NCI-H1694 treated with DMSO at 0.1 percent for 48 hours (cell line): ENCODE data around the gene ERCC6L2.

Experiments used
- DNase-seq: peaks from one replicate; lab custom pipeline; 2025; lab: John Stamatoyannopoulos, UW

Gene ERCC6L2

DNA sequence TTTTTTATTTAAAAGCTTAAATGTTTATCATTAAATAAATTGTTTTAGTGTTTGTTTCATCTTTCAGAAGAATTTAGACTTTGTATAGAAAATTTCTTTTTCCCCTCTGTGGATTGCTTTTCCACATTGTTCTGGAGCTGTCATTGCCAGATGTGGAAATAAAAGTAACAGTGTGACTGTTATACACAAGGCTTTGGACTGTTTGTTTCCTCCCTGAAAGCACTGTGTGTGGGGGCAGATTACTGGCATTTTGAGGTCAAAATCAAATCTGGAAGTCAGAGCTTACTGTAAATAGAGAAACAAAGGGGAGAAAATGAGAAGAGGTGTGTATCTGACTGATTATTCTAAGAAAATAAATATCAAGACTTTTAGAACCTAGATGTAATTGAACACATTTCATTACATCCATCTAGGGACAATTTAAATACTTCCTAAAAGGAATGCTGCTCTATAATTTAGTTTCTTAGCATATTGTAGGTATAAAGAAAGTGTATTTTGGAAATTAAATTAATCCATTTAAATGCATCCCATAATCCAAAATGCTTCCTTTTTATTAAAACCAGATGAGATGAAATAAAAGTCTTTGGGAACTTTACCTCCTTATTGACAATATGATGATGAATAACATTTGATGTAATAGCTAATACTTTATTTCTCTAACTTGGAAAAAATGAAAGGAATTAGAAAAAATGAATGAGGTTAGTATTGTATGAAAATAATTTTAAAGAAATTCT is 51.9 kb downstream of the ERCC6L2 start:
- no peak for DNase-seq

DNA sequence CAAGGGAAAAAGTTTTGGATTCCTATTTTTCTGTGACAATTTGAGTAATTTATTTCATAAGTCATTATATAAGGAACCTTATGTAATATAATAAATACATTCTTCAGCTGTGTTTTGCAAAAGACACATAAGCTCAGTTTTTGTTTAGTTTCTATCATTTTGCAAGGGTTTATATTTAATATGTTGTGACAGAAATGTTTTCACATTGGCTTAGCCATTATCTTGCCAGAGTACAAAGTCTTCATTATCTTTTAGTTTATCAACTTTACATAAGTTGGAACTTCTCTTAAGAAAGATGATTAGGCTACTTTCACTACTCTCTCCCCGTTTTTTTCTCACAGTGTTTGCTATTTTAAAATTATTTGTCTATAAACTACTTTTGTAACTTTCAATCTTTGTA is 54.8 kb downstream of the ERCC6L2 start:
- no peak for DNase-seq

DNA sequence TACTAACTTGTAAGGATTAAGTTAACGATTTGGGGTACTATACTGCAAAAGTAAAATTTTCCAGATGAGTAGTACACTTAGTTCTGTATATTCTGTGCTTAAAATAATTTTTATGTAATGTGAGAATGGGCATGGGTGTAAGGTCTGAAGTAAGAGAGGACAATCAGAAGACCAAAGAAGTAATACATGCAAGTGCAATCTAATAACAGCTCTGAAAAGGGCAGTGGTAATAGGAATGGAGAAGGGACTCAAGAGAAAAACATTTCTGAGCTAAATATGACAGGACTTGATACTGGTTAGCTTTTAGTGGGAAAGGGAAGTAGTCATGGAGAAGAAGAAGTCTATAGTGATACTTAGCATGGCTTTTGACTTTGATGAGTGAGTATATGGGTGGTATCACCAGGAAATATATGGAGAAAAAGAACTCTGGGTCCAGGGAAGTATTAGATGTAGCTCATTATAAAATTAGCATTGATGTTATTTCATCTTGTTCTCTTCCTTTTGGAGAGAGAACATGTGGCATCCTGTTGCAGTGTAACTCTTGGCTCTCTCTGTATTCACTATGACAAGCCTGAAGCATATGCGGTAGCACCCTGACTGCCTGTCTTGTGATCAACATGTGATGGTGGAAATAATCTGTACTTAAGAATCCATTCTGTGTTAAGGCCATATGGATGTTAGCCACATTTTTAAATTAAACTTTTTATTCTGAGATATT is 60.5 kb downstream of the ERCC6L2 start:
- no peak for DNase-seq

DNA sequence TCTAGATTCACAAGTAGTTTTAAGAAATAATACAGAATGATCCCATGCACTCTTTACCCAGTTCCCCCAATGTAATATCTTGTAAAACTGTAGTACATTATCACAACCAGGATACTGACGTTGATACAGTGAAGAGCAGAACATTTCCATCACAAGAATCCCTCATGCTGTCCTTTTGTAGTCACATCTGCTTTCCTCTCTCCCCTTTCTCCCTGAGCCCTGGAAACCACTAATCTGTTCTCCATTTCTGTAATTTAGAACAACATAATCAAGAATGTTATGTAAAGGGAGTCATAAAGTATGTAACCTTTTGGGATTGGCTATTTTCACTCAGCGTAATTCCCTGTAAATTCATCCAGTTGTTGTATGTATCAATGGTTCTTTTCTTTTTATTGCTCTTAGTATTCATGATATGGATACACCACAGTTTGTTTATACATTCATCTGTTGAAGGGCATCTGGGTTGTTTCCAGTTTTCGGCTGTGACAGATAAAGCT is 61.1 kb downstream of the ERCC6L2 start:
- DNase-seq: no peak

DNA sequence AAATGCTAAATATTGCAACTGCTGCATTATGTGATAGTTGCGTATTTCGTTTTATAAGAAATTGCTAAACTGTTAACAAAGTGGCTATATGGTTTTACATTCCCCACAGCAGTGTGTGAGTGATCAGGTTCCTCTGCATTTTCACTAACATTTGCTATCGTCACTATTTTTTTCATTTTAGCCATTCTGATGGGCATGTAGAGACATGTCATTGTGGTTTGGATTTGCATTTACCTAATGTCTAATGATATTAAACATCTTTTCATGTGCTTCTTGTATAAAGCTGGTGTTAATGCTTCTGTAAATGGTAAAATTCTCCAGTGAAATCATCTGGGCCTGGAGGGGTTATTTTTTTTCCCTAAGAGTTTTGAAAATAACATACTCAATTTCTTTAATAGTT is 61.6 kb downstream of the ERCC6L2 start:
- peak; percentile 32 for DNase-seq

DNA sequence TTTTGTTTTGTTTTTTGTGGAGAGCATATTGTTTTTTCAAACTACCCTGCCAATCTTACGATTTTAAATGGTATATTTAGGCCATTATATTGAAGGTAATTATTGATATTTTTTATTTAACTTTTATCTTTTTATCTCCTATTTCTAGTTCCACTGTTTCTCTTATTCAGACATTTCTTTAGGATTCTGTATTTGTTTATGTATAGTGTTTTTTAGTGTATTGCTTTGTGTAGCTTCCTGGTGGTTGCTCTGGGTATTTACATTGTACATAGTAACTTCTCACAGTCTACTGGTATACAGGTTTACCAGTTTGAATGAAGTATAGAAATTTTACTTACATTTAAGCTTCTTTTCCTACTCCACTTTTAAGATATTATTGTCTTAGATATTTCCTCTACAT is 63.2 kb downstream of the ERCC6L2 start:
- no peak for DNase-seq

DNA sequence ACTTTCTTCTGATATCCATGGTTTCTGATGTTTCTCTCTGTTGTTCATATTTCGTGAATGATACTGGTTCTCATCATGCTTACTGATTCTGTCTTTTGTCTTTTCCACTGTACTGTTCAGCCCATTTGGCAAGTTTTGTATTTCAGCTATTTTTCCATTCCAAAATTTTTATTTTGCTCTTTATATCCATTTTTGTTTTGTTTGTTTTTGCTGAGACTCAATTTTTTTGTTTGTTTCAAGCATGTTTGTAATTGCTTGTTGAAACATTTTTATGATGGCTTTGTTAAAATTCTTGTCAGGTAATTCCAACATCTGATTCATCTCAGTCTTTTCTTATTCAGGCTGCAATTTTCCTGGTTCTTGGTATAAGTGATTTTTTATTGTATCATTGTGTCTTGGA is 64.0 kb downstream of the ERCC6L2 start:
- DNase-seq: no peak

DNA sequence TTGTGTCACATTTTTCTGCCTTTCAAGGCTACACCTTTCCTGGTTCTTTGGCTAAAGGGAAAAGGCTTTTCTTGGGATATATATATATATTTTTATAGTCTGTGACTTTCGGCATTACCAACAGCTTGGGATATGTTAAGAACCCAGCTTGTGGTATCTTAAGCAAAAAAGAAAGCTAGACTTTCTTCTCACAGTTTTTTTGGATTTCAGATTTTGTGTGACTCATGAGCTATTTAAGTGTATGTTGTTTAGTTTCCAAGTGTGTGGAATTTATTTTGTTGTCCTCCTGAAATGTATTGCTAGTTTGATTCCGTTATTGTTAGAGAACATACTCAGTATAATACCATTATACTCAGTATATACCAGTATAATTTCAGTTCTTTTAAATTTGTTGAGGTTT is 64.8 kb downstream of the ERCC6L2 start:
- no peak for DNase-seq

DNA sequence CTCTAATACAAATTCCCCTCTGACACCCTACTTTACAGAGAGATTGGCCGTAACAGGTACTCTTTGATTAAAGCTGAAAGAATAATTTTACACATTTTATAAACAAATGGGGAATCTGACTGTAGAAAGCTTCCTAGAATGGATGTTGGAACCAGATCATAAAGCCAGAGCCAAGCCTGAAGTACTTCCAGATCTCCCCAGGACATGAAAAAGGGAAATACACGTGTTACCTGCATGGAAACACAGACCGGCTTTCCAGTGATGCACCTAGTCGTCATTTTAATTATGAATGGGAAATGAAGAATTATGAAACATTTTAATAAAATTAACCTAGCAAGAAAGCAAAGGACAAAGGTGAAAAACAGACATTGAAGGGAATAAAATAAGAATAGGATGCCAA is 66.5 kb downstream of the ERCC6L2 start:
- DNase-seq: no peak

DNA sequence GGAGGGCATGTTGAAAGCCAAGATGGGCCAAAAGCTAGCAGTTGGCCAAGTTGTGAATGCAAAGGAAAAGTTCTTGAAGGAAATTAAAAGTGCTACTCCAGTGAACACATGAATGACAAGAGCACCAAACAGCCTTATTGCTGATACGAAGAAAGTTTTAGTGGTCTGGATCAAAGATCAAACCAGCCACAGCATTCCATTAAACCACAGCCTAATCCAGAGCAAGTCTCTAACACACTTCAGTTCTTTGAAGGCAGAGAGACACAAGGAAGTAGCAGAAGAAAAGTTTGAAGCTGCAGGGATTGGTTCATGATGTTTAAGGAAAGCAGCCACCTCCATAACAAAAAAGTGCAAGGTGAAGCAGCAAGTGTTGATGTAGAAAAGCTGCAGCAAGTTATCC is 71.6 kb downstream of the ERCC6L2 start:
- no peak for DNase-seq

DNA sequence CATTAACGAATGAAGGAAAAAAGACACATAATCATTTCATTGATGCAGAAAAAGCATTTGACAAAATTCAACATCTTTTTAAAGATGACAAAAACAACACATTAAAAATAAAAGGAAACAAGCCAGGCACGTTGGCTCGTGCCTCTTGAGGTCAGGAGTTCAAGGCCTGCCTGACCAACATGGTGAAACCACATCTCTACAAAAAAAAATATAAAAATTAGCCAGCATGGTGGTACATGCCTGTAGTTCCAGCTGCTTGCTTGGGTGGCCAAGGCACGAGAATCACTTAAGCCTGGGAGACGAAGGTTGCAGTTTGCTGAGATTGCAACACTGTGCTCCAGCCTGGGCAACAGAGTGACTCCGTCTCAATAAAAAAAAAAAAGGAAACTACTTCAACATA is 77.0 kb downstream of the ERCC6L2 start:
- no peak for DNase-seq

DNA sequence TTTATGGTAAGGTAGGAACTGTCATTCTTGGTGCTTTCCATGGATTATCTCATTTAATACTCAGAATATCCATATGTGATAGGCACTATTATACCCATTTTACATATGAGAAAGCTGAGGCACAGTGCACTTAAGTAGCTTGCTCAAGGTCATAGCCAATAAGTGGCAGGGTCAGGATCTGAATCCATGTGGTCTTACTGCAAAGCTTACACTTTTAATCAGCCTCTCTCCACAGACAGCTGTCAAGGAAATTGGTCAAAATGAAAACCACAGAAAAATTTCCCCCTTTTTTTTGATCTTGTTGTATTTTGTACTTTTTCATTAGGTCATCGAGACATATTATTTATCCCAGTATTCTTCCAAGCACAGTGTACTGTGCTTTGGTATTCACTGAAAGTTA is 78.5 kb downstream of the ERCC6L2 start:
- DNase-seq: no peak

DNA sequence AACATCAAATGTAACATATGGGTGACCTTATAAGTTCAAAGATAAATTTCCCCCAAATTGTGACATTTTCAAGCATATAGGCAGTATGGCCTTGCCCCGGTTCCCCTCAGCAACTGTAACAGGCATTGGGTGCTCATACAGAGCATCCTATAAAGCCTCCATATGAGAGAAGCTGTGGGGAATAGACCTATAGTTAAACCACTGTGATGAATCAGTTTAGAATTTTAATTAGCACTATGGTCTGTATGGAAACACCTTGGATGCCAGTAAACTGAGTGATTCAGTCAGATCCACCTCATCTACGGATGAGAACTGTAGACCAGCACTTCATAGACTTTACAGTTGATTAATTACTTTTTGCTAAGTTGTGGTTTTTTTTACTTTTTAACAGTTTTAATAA is 79.4 kb downstream of the ERCC6L2 start:
- no peak for DNase-seq

DNA sequence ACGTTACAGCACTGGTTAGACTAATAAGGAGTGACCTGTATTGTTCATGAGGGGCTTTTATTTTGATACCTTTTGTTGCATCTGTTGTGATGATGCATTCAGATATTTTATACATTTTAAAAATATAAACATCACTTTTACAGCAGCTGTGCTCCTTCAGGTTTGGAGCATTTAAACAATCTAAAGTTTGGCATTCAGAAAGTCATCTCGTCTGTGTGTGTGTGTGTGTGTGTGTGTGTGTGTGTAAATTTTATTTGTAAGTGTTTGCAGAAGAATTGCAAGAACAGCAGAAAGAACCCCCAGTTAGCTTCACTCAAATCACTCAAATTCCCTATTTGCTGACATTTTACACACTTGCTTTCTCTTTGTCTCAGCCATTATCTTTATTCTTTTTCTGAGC is 87.4 kb downstream of the ERCC6L2 start:
- DNase-seq: no peak

DNA sequence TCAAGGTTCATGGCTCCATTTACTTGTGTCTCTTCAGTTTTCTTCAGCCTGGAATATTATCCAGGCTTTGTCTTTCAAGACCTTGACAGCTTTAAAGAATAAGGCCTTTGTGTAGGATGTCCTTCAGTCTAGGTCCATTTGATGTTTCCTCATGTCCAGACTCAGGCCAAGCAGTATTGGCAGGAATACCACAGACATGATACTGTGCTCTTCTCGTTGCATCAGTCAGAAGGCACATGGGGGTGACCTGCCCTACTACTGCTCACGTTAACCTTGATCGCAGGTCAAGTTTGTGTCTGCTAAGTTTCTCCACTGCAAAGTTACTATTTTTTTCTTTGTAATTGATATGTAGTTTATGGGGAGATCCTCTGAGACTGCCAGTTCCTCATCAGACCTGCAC is 88.2 kb downstream of the ERCC6L2 start:
- no peak for DNase-seq

DNA sequence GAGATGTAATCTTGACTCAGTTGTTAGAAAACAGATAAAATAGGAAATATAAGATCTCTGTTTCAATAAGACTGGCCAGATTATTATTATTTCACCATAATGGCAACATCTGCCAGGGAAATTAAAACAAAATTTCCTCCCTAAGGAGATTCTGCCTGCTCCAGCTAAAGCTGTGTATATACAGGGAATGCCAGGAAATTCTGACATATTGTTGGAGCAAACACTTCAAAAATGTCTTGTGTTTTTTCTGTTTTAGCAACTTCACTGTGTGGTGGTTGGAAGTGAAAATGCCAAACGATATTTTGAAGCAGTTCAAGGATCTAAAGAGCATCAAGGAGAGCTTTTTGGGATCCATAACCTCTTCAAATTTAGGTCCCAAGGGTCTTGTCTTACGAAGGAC is 90.8 kb downstream of the ERCC6L2 start:
- no peak for DNase-seq

DNA sequence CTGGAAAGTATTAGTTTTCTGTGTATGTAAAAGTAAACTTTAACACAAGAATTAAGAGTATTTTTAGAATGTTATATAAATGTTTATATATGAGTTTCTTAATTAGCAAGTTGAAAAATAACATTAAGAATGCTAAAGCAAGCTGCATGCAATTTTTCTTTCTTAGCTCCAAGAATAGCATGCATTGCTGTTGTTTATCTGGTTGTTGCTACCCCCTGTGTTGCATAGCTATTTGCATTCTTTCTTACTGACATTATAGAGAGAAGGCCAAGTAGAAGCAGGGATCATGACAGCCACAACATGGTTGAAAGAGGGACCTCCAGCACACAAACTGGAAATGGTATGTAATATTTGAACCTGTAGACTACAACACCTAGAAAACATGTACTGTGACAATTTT is 94.8 kb downstream of the ERCC6L2 start:
- DNase-seq: no peak

DNA sequence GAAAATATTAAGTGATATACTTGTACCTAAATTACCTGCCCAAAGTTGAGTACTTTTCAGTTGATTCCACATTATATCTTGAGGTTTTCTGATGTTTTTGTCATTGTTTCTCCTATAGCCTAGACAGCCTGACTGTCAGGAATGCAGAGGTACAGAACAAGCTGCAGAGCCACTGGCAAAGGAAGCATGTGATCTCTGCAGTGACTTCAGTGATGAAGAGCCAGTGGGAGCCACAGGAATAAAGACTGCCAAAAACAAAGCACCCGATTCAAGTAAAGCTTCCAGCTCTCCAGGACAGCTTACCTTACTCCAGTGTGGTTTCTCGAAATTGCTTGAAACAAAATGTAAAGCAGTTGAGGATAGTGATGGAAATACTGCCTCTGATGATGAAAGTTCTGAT is 96.3 kb downstream of the ERCC6L2 start:
- DNase-seq: no peak

DNA sequence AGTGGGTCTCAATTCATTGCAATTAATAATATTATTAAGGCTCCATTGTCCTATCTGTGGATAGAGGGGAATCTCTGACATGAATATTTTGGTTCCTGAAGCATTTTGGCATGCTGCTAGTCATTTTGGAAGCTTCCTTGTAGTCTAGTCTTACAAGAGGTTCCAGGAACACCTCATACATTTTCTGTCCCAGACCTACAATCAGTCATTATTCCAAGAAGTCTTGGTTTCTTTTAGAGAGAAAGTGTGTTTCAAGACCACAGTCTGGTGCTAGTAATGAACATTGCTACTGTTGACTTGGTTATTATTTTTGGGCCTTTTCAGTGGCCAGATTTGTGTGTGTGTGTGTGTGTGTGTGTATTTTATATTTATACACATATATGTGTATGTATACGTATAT is 98.9 kb downstream of the ERCC6L2 start:
- DNase-seq: no peak

DNA sequence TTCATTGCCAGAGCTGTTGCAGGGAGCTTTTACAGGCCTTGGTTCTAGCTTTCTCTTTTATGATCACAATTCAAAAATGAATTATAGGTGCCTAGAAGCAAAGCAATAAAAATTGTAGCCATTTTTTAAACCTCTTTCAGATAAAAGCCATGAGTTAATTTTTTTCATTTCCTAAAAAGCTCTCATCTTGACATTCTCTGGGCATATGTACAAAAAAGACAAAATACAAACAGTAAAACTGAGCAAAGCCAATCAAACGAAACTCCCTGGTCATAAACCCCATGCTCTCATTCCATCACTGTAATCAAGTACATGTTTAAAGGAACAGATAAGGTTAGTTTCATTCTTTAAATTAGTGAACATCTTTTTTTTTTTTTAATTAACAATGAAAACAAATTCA is 101.9 kb downstream of the ERCC6L2 start:
- no peak for DNase-seq

DNA sequence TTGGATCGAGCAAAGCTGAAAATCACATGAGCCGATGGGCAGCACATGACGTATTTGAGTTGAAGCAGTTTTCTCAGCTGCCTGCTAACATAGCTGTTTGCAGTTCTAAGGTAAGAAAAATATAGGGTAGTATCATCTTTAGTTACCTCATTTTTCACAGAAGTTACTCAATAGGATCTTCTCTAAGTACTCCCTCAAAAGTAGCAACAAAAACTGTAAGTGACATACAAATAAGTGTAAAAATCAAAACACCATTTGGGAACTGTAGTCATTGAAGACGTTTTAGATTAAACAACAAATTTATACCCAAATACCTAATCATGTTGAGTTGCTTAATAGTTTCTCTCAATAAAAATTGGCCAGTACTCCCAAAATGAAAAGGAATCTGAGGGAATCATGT is 102.6 kb downstream of the ERCC6L2 start:
- DNase-seq: no peak

DNA sequence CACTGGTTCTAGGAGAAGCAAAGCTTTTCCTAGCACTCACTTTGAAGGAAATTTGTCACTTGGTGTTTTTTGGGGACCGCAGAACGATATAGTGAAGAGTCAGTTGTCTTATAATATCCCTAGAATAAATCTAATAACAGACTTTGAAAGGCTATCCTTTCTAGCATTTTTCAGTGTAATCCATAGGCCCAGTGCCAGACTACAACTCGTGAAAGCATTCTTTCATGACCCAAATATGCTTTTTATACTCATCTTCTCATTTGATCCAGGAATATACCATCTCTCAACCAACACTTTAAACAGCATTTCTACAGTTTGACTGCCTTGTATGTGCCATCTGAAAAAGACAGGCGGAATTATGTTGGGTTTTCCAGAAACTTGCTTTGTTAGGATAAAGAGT is 104.0 kb downstream of the ERCC6L2 start:
- no peak for DNase-seq

DNA sequence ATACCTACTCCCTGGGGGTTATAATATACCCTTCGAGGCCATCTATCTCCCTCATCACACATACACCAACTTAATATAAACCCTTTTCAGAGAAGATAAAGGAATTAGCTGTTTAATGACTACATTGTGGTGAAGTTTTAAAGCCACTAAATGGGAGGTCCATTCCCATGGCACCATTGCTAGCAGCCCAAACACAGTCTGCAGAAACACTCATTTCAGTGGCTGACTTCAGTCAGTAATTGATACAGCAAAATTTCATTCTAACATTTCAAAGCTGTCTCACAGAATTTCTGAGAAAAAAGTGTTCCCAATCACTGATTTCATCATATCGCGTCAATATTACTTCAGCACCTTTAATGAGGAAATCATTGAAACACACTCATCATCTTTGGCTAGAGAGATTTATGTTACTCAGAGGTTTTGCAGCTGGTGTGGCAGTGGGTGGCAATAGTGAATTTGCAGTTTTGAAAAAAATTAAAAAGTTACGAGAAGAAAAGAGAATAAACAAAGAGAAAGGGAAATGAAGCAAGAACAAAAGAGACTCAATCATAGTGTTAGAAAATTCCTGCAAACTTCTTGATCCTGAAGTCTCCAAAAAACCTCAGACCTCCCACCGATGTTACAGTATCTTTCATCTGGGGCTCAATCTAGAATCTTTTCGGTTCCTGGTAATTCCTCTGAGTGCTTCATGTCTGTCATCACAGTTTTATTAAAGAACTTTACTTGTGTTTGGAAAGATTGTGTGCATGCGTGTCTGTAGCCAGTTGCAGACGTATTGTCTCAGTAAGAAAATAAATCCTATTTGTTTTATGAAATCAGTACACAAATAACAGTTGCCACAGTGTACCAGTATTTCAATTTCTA is 105.0 kb downstream of the ERCC6L2 start:
- DNase-seq: no peak
